NCI-H774 (cell line): ENCODE results near the gene GAREM1.
"Not testable (repeated sequence)": the region's sequence is repeated elsewhere in the genome, so short reads cannot be mapped to it uniquely, and the experiment has no call there.

Experiments used
- DNase-seq: peaks from one replicate; lab custom pipeline; 2025; lab: John Stamatoyannopoulos, UW

GAREM1 gene

DNA sequence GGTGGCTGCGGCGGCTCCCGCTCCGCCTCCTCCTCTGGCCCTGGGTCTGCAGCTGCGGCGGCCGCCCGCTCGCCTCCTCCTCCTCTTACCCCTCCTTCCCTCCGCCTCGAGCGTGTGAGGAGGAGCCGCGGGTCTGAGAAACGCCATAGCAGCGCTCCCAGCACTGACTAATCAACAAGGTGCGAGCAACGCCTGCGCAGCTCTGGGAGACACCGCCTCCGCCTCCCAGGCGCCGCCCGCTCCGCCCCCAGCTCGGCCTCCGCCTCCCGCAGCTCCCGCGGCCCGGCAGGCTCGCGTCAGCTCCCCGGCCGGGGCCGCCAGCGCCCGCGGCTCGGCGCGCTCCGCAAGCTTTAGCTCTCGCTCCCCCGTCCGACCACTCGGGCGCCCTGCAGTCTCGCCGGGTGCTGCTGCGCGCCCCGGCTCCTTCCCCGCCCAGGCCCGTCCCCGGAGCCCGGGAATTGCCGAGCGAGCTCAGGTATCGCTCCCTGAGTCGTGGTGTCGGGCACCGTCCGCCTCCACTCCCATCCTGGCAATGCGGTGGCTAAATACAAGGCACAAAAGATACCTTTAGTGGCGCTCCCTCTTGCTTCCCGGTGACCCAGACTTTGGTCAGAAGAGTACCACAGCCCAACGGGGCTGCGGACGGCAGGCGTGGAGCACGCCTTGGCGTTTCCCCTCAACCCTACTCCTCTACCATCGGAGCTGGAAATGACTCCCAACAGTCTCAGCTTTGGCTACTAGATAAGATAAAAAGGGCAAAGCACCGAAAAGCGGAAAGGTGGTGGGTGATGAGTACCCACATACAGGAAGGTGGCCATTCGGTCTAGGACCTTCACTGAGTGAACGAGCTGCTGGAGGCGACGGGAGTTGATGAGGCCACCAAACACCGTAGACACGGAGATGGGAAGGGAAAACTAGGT lies at the start of gene GAREM1:
Gene GAREM1, minus strand, starts transcription at position 169 of the 920 bp plus-strand sequence. CDS start 454 bp downstream, outside the sequence.
- peak; percentile 97 for DNase-seq

GRCh38 chr18:32511147-32511546 lies 40.5 kb upstream of the GAREM1 start:
- no peak for DNase-seq

- DNase-seq: no peak
Measured at GRCh38 chr18:32509111-32509510, 38.4 kb upstream of the GAREM1 start.

DNA sequence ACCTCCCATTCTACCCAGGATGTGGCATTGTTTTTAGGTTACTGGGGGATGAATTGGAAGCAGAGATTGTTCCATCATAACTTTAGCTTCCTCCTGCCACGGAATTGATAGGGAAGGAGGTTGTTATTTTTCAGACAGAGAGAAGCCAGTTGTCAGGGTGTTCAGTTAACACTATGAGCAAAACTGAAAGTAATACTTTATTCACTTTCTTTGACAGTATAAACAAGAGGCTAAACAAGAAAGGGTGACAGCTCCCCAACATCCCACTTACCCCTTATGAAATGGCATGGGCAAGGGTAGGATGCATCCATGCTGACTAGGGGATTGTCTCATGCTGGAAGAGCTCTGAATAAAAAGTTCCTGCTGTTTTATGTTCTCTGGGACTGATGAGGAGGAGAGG lies 36.4 kb upstream of the GAREM1 start:
- no peak for DNase-seq

- no peak for DNase-seq
Measured at GRCh38 chr18:32502014-32502413, 31.3 kb upstream of the GAREM1 start.

DNA sequence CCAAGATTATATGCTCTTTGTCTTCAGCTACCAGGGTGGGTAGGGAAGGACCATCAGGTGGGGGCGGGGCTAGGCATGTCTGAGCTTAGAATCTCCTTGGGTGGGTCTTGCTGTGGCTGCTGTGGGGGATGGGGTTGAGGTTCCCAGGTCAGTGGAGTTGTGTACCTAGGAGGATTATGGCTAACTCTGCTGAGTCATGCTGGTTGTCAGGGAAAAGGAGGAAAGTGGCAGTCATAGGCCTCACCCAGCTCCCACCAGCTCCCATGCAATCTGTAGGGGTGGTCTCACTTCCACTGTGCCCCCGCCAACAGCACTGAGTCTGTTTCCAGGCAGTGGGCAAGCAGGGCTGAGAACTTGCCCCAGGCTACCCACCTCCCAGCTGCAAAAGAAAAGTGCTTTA lies 30.6 kb upstream of the GAREM1 start:
- DNase-seq: not testable (repeated sequence)

- DNase-seq: no peak
Measured at GRCh38 chr18:32483002-32483401, 12.3 kb upstream of the GAREM1 start.

DNA sequence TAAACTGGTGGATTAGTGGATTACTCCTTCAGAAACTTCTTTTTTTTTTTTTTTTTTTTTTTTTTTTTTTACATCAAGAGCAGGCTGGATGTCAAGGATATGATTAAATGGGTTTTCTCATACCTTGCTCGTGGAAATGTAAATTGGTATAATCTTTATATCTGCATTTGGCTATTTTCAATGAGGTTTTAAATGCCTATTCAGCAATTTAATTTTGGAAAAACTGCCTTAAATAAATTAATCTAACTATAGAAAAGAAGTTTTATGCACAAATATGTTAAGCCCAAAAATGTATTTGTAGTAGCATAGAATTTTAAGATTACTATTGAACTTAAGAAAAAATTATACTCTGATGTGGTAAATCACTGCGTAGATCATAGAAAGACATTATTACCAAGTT lies 11.4 kb upstream of the GAREM1 start:
- DNase-seq: no peak

- DNase-seq: no peak
Measured at GRCh38 chr18:32480581-32480980, 9.9 kb upstream of the GAREM1 start.

DNA sequence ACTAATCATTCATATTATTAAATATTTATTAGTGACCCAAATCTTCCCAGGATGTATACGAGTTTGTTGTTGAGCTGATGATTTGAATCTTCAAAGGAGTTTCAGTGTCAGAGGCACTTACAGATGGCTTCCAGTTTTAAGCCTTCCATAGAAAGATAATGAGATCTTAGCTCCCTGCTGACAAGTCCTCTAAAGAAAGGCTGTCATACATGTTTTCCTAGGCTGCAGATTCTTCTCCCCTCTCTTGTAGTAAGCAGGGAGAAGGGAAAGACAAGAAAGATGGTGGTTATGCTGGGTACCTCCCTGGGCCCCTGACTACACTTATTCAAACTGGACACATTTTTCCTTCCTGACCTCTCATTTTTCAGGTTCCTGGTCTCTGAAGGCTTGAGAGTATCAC lies 8.1 kb upstream of the GAREM1 start:
- DNase-seq: no peak

DNA sequence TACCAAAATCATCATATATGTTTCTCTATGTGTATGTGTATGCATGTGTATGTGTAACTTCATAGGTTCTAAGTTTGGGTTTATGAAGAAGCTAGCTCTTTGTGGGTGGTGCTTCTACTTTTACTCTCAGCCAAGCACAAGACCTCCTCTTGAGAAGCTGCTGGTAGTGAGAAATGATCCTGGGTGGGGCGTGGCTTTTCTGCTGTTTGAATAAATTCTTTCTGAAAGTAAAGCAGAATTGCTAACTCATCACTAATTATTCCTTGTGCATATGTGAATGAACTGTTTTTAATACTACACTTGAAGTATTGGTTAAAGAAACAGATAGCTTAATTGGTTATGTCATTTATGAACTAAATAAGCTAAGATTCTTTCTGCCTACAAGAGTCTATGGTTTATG lies 7.6 kb upstream of the GAREM1 start:
- no peak for DNase-seq

GRCh38 chr18:32476106-32476505 lies 5.4 kb upstream of the GAREM1 start:
- no peak for DNase-seq

DNA sequence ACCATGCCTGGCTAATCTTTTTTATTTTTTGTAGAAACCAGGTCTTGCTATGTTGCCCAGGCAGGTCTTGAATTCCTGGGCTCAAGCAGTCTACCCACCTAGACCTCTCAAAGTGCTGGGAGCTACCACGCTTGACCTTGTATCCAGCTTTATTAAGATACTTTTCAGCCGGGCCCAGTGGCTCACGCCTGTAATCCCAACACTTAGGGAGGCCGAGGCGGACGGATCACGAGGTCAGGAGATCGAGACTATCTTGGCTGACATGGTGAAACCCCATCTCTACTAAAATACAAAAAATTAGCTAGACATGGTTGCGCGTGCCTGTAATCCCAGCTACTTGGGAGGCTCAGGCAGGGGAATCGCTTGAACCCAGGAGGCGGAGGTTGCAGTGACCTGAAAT lies 4.4 kb upstream of the GAREM1 start:
- not testable (repeated sequence) for DNase-seq

DNA sequence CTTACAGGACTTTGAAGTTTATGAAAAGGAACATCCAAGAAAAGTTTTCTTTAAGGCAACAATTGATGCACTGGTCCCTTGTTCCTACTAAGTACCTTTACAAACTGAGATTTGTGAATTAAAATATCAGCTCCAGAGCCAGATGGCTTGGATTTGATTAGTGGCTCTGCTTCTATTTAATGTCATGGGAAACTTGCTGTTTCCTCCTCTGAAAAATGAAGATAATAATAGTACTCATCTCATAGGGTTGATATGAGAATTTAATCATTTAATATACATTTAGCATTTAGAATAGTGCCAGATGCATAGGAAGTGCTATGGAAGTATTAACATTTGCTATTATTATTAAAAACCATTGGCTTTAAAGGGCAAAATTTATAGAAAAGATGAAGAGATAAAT lies 2.6 kb upstream of the GAREM1 start:
- DNase-seq: no peak

DNA sequence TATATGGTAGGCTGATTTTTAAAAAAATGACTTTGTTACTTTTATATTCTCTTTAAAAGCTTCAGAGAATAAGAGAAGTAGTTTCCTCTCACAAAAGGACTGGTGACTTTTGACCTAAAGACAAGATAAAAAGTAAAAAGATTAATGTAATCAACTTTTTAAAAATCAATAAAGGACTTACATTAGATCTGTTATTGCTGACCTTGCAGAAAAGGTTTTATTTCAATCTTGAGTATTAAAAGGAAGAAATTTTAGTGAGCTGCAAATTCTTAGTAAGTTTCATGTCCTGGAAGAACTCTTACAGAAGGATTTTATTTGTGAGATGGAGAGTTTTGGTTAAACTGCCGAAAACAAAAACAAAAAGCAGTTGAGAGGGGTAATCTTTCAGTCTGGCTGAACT lies 2.2 kb upstream of the GAREM1 start:
- DNase-seq: no peak

GRCh38 chr18:32470460-32470713 lies 295 bp downstream of the GAREM1 start:
- peak; percentile 39 for DNase-seq

DNA sequence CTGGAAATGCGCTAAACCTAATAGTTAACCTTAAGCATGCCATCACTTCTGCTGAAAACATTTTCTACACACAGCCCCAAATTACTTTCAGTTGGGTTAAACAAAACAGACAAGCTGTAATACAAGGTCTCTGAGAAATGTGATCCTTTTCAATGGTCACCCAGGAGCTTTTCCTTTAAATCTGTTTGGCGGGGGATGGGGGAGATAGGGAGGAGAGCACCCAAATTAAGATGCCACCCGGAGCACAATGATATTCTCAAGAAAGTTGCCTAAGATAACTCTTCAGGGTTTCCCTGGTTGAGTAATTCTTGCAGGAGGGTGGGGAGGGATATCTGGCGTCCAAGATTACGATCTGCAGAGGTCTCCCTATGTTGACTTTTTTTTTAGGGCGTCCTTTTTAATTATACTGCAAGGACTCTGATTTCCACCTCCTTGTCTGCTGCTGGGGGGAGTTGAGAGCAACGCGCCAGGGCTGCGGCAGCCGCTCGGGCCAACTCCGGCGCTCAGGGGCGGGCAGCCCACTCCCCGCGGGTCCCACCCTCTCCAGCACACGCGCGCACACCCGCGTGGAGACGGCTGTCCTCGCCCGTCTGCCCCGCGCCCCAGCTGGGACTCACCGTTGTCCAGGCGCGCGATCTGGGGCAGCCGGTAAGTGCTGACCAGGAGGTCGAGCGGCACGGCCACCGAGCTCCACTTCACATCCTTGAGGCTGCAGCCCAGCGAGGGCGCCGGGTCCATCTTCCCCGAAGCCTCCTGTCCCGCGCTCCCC lies 807 bp downstream of the GAREM1 start:
- no peak for DNase-seq

- no peak for DNase-seq
Measured at GRCh38 chr18:32469190-32469651, 1.5 kb downstream of the GAREM1 start.

- no peak for DNase-seq
Measured at GRCh38 chr18:32468147-32468845, 2.4 kb downstream of the GAREM1 start.

DNA sequence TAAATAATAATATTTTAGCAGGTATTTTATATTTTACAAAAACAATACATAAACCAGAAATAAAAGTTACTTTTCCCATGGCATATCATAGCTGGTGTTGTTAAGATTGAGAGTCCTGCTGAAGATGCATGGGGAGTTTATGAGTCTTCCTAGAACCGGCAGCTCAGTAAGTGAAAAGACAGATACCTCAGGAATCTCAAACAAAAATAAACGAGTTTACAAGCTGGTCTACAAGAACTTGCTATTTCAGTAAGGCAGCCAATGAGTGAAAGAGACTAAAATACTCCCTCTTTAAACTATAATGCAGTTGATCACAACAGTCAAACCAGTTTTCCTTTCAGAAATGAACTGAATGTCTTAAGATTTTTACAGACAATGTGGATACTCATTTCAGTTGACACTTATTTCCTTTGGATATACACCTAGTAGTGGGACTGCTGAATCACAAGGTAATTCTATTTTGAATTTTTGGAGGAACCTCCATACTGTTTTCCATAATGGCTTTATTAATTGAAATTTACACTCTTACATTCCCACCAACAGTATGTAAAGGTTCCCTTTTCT lies 8.9 kb downstream of the GAREM1 start:
- DNase-seq: no peak

DNA sequence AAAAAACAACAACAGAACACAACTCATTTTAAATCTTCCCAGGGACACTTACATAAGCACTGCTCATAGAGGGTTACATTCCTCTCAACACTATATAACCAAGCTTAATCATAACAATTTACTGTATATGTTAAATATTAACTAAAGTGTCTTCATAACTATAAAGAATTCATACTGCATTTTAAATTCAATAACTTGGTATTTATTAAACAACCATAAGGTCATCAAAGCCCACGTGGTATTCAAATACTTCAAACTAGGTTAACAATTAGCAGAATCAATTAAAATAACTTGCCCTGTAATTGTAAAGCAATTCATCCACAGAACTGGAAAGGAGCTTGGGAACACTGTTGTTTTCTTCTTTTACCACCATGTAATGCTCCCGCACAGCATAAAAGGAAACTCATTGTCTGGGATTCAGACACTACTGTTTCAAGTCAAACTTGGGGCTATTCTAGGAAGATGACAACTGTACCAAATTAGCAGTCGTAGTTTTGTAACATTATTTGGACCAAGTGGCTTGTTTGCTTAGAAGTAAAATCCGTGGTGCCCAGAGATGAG lies 10.4 kb downstream of the GAREM1 start:
- no peak for DNase-seq
